OCI-LY1 (cell line): ENCODE results near the gene NAXD.
A peak's percentile ranks its signal among the peaks of the same experiment; 100 is the strongest.

ENCODE experiments used
- H2AFZ ChIP-seq: fragments of 200-600 bp; sonication (generic), shearing (Covaris generic); 2 replicates; pipeline ENCODE4 v1.6.0; 2014; ENCODE audit warnings: antibody characterized with exemption, mild to moderate bottlenecking, low read length
- H3F3A ChIP-seq: fragments of 200-600 bp; sonication (generic), shearing (Covaris generic); 2 replicates; pipeline ENCODE4 v1.6.0; 2014; ENCODE audit warnings: mild to moderate bottlenecking, antibody characterized with exemption, low read length, moderate library complexity; ENCODE audit not compliant: insufficient read depth
- H3K27ac ChIP-seq: fragments of 200-600 bp; sonication (generic); 2 replicates; pipeline ENCODE4 v1.5.1; 2014; ENCODE audit warnings: low read length, mixed run types, mild to moderate bottlenecking, low read depth; ENCODE audit not compliant: poor library complexity, severe bottlenecking
- H3K27me3 ChIP-seq: fragments of 200-600 bp; sonication (generic); 2 replicates; pipeline ENCODE4 v1.6.0; 2014; ENCODE audit warnings: antibody characterized with exemption, mild to moderate bottlenecking, low read length, moderate library complexity; ENCODE audit not compliant: insufficient read depth
- H3K36me3 ChIP-seq: fragments of 200-600 bp; sonication (generic); 2 replicates; pipeline ENCODE4 v1.6.1; 2014; ENCODE audit warnings: mild to moderate bottlenecking, antibody characterized with exemption, low read length, moderate library complexity, mixed read lengths; ENCODE audit not compliant: insufficient read depth
- H3K4me1 ChIP-seq: fragments of 200-600 bp; sonication (generic); 2 replicates; pipeline ENCODE4 v1.5.1; 2014; ENCODE audit warnings: mild to moderate bottlenecking, low read length, moderate library complexity; ENCODE audit not compliant: insufficient read depth, severe bottlenecking
- H3K4me2 ChIP-seq: fragments of 200-600 bp; sonication (generic), shearing (Covaris generic); 2 replicates; pipeline ENCODE4 v1.6.1; 2014; ENCODE audit warnings: low read length
- H3K4me3 ChIP-seq: fragments of 200-600 bp; sonication (generic); 2 replicates; pipeline ENCODE4 v1.5.1; 2014; ENCODE audit warnings: low read length, low read depth, mild to moderate bottlenecking, mixed read lengths; ENCODE audit not compliant: poor library complexity, severe bottlenecking
- H3K79me2 ChIP-seq: fragments of 200-600 bp; shearing (Covaris generic); 2 replicates; pipeline ENCODE4 v1.6.1; 2016; ENCODE audit warnings: mixed run types, low read length, mixed read lengths; ENCODE audit not compliant: insufficient read depth
- H3K9ac ChIP-seq: fragments of 200-600 bp; sonication (generic), shearing (Covaris generic); 2 replicates; pipeline ENCODE4 v1.6.1; 2014; ENCODE audit warnings: mild to moderate bottlenecking, low read length, mixed read lengths
- H3K9me2 ChIP-seq: fragments of 200-600 bp; sonication (generic), shearing (Covaris generic); 2 replicates; pipeline ENCODE4 v1.6.1; 2014; ENCODE audit warnings: low read depth, mild to moderate bottlenecking, low read length, mixed read lengths
- H3K9me3 ChIP-seq: fragments of 200-600 bp; shearing (Covaris generic); 2 replicates; pipeline ENCODE4 v1.6.1; 2014; ENCODE audit warnings: low read length, mixed read lengths
- H4K20me1 ChIP-seq: fragments of 200-600 bp; sonication (generic), shearing (Covaris generic); 2 replicates; pipeline ENCODE4 v1.6.0; 2016; ENCODE audit warnings: mild to moderate bottlenecking, low read length; ENCODE audit not compliant: insufficient read depth
- EZH2 ChIP-seq: fragments of 200-600 bp; sonication (generic), shearing (Covaris generic); IDR thresholded peaks from 2 replicates; pipeline ENCODE4 v1.8.0; 2017; ENCODE audit warnings: borderline replicate concordance, mixed run types, mild to moderate bottlenecking, antibody characterized with exemption, low read length, moderate library complexity, mixed read lengths
- TF ChIP-seq, protein P1 (sequence below): fragments of 200-600 bp; sonication (generic), shearing (Covaris generic); IDR thresholded peaks from 2 replicates; pipeline ENCODE4 v1.5.1; 2017; ENCODE audit warnings: mild to moderate bottlenecking, antibody characterized with exemption, low read length, moderate library complexity, mixed read lengths

The NAXD gene

DNA sequence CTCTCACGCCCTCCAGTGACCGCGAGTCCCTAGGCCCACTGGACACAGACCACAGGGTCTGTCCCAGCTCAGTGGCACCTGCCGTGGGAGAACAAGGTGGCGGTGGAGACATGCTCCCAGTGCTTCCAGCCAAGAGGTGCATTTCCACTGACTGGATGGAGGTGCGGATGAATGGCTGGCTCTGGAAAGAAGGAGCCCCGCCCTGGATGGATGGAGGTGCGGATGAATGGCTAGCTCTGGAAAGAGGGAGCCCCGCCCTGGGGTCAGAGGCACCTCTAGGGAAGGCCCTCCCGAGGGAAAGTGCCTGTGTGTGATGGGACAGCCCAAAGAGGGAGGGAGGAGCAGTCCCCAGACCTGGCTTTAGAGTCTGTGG lies 32.0 kb downstream of the NAXD start:
- Histone ChIP-seq H3F3A (no peaks in the 10 kb centered on the region), H3K9me3 (no peaks in the 10 kb centered on the region), H3K27ac (peak overlapping the region; percentile 66), H3K9ac (no peak overlapping the region; the same call in 1 of the 2 replicates), H3K4me3 (no peak overlapping the region), H3K4me1 (peaks cover 65% of the 10 kb centered on the region), H3K36me3 (peaks cover 28% of the 10 kb centered on the region; the same call in 1 of the 2 replicates), H4K20me1 (no peaks in the 10 kb centered on the region), H3K4me2 (no peak overlapping the region; the same call in 1 of the 2 replicates), H3K79me2 (no peaks in the 10 kb centered on the region), H3K9me2 (no peaks in the 10 kb centered on the region), H3K27me3 (no peaks in the 10 kb centered on the region), H2AFZ (no peak overlapping the region)
- TF ChIP-seq EZH2, result no peak
- TF ChIP-seq, protein P1, sequence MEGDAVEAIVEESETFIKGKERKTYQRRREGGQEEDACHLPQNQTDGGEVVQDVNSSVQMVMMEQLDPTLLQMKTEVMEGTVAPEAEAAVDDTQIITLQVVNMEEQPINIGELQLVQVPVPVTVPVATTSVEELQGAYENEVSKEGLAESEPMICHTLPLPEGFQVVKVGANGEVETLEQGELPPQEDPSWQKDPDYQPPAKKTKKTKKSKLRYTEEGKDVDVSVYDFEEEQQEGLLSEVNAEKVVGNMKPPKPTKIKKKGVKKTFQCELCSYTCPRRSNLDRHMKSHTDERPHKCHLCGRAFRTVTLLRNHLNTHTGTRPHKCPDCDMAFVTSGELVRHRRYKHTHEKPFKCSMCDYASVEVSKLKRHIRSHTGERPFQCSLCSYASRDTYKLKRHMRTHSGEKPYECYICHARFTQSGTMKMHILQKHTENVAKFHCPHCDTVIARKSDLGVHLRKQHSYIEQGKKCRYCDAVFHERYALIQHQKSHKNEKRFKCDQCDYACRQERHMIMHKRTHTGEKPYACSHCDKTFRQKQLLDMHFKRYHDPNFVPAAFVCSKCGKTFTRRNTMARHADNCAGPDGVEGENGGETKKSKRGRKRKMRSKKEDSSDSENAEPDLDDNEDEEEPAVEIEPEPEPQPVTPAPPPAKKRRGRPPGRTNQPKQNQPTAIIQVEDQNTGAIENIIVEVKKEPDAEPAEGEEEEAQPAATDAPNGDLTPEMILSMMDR, result no peak

DNA sequence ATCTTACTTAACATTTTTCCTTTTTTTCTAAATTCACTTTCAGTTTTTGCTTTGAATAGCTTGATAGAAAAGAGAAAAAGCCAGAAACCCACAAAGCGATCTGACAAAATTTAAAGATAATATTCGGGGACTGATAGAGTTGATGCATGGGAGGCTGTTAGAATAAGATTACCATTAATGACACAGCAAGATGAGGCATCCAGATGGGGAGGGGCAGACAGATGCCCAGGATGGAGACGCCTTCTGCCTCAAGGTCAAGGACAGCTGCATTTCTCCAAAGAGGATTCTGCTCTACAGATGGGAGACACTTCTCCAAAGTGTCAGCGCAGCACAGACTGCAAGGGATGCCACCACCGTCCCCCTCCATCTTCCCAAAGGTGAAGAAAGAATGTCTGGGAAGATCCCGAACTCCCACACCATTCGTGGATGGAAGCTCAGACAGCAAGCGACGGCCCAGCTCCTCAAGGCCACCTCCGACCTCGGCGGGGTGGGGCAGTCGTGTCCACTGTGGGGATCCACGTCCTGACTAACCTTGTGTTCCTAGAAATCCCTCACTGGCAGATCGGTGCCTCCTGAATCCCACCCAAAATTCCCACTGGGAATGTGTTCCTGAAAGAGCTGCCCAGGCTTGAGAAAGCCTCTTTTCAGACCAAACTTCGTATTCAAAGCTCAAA lies 32.9 kb downstream of the NAXD start:
- H3K36me3 ChIP-seq, result peaks cover 29% of the 10 kb centered on the region; the same call in 1 of the 2 replicates
- H3K4me1 ChIP-seq, result peaks cover 65% of the 10 kb centered on the region

DNA sequence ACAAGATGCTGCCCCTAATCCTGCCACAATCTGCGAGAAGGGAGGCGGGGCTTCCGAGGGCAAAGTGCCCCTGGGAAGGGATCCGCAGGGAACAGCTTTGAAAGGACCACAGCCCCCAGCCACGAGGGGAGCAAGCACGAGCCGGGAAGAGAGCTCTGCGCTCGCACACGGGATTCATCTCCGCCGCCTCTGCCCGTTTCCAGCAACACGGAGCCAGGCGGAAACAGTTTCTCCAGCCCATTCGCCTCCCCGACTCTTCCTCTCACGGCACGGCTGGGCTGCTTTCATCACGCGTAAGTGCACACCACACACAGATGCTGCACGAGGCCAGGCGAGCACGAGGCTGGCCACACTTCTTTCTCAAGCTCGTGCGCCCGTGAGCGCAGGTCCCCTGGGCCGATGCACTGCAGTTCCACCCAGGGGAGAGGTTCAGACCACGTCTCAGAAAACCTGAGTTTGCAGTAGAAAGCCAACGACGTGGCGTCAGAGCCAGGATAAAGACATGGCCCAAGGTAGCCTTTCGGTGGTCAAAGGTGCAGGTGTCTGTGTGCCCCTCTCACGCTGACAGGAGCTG lies 33.6 kb downstream of the NAXD start:
- Histone ChIP-seq H3K9me2 (no peaks in the 10 kb centered on the region), H3K27ac (no peak overlapping the region), H3K4me1 (peaks cover 58% of the 10 kb centered on the region), H3K4me3 (no peak overlapping the region), H3K4me2 (no peak overlapping the region), H3K9me3 (no peaks in the 10 kb centered on the region), H3K9ac (no peak overlapping the region), H3K36me3 (peaks cover 31% of the 10 kb centered on the region; the same call in 1 of the 2 replicates), H2AFZ (no peak overlapping the region), H3K27me3 (no peaks in the 10 kb centered on the region), H3K79me2 (no peaks in the 10 kb centered on the region), H4K20me1 (no peaks in the 10 kb centered on the region), H3F3A (no peaks in the 10 kb centered on the region)
- TF ChIP-seq EZH2, result no peak
- TF ChIP-seq, protein P1, result no peak

More for the DNA sequence above, 32.9 kb downstream of the NAXD start:
- TF ChIP-seq EZH2, result no peak
- TF ChIP-seq, protein P1, result no peak
- Histone ChIP-seq H3K4me2 (no peak overlapping the region; the same call in 1 of the 2 replicates), H3F3A (no peaks in the 10 kb centered on the region), H3K27me3 (no peaks in the 10 kb centered on the region), H3K4me3 (no peak overlapping the region), H2AFZ (no peak overlapping the region), H3K27ac (peak overlapping the region; percentile 66), H3K9me3 (no peaks in the 10 kb centered on the region), H3K9ac (no peak overlapping the region; the same call in 1 of the 2 replicates), H3K79me2 (no peaks in the 10 kb centered on the region), H3K9me2 (no peaks in the 10 kb centered on the region), H4K20me1 (no peaks in the 10 kb centered on the region)
